GM19351 (cell line): Measurements from ENCODE around the gene ZFPM1.

Experiments used
- ATAC-seq: cut with Tn5 transposase; IDR thresholded peaks from one replicate; pipeline ENCODE4 v1.9.1; 2021; ENCODE audit warnings: mild to moderate bottlenecking, moderate library complexity; ENCODE audit not compliant: unreplicated experiment

ZFPM1 gene

DNA sequence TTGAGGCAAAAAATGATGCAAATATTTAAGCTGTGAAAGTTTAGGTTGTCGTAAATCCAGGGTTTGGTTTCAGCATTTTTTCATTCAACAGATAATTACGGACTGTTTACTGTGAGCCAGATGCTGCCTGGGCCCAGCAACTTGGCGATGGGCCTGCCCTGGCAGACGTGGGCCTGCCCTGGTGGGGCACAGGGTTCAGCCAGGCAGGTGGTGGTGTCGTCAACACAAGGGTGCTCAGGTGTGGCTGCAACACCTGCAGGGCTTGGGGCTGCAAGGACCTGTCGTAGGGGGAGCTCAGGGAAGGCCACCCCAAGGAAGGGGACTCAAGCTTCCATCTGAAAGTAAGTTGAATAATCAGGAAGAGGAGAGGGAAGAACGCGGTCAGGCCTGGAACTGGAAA lies 132.2 kb downstream of the ZFPM1 start:
- no peak for ATAC-seq

DNA sequence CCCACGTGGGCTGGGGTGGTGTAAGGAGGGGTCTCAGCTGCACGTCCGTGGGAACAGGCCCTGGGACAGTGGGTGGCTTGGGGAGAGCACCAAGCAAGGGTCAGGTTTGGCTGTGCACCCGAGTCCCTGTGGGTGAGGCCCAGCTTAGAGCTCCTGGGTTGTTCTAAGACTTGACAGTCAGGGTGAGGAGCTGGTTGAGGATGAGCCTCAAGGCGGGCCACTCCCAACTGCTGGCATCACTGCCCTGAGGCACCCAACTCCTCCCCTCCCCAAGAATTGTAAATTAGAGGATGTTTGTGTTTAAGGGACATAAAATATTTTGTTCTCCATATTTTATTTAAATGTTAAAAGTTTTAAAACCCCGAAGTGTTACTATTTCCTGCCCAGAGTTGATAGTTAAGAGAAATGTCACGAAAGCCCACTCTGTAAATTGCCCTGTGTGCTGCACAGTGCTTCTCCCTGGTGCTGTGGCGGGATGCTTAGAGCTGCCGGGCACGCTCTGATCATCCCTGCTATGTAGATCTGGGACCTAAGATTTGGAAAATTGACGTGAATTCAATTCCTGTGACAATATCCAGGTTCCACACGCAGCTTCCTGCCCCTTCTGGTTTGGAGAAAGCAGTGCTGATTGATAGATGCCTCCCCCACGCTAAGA lies 133.0 kb downstream of the ZFPM1 start:
- ATAC-seq = no peak
